Neural progenitor cell (in vitro differentiated cells): Measurements from ENCODE around the gene MATN4. TPM values are rescaled to one million over a fixed set of nuclear protein-coding genes. Genes with fewer than 3 reads are reported as not detected.
A peak's percentile ranks its signal among the peaks of the same experiment; 100 is the strongest.

Experiments used
- DNase-seq: peaks from one replicate; pipeline ENCODE4 v3.0.0-alpha.2; 2016; ENCODE audit warnings: low spot score
- H2AFZ ChIP-seq: fragments of 200-600 bp; sonication (generic); replicated peaks from 2 replicates; pipeline ENCODE4 v1.6.1; 2016; ENCODE audit warnings: antibody characterized with exemption
- H3F3A ChIP-seq: fragments of 200-600 bp; sonication (generic); 2 replicates; pipeline ENCODE4 v1.6.1; 2016; ENCODE audit warnings: antibody characterized with exemption, low read depth
- H3K27ac ChIP-seq: fragments of 200-600 bp; sonication (generic); 2 replicates; pipeline ENCODE4 v1.5.1; 2016; ENCODE audit warnings: mild to moderate bottlenecking
- H3K27me3 ChIP-seq: fragments of 200-600 bp; sonication (generic); 2 replicates; pipeline ENCODE4 v1.6.1; 2016; ENCODE audit warnings: mild to moderate bottlenecking, moderate library complexity
- H3K36me3 ChIP-seq: fragments of 200-600 bp; sonication (generic); 2 replicates; pipeline ENCODE4 v1.5.1; 2016
- H3K4me1 ChIP-seq: fragments of 200-600 bp; sonication (generic); 2 replicates; pipeline ENCODE4 v1.6.1; 2016; ENCODE audit warnings: mixed run types
- H3K4me2 ChIP-seq: fragments of 200-600 bp; sonication (generic); 2 replicates; pipeline ENCODE4 v1.6.1; 2016
- H3K4me3 ChIP-seq: fragments of 200-600 bp; sonication (generic); 2 replicates; pipeline ENCODE4 v1.5.1; 2016
- H3K79me2 ChIP-seq: fragments of 200-600 bp; sonication (generic); 2 replicates; pipeline ENCODE4 v1.6.1; 2016; ENCODE audit warnings: low read depth
- H3K9ac ChIP-seq: fragments of 200-600 bp; sonication (generic); 2 replicates; pipeline ENCODE4 v1.6.1; 2016
- H3K9me3 ChIP-seq: fragments of 200-600 bp; sonication (generic); 2 replicates; pipeline ENCODE4 v1.5.1; 2016; ENCODE audit warnings: low read depth
- H4K20me1 ChIP-seq: fragments of 200-600 bp; sonication (generic); 2 replicates; pipeline ENCODE4 v1.6.1; 2016; ENCODE audit warnings: low read depth
- H3K27ac Mint-ChIP-seq: 3 replicates; pipeline ENCODE4 v1.8.0; 2021; ENCODE audit warnings: mixed read lengths
- H3K27me3 Mint-ChIP-seq: 2 replicates; pipeline ENCODE4 v1.8.0; 2022; ENCODE audit warnings: low read depth, mild to moderate bottlenecking, inconsistent platforms, moderate library complexity, mixed read lengths; ENCODE audit not compliant: insufficient read depth
- H3K36me3 Mint-ChIP-seq: 3 replicates; pipeline ENCODE4 v1.8.0; 2021; ENCODE audit warnings: mixed read lengths
- H3K4me1 Mint-ChIP-seq: 3 replicates; pipeline ENCODE4 v1.8.0; 2021; ENCODE audit warnings: mixed read lengths
- H3K4me3 Mint-ChIP-seq: 3 replicates; pipeline ENCODE4 v1.8.0; 2021; ENCODE audit warnings: mild to moderate bottlenecking, moderate library complexity, mixed read lengths
- H3K9me3 Mint-ChIP-seq: 3 replicates; pipeline ENCODE4 v1.8.0; 2020; ENCODE audit warnings: mixed read lengths
- EZH2 ChIP-seq: fragments of 200-600 bp; sonication (generic); IDR thresholded peaks from 2 replicates; pipeline ENCODE4 v1.6.1; 2017; ENCODE audit warnings: antibody characterized with exemption, mild to moderate bottlenecking, moderate library complexity
- EZH2phosphoT487 ChIP-seq: fragments of 200-600 bp; sonication (generic); IDR thresholded peaks from 2 replicates; pipeline ENCODE4 v1.6.1; 2017; ENCODE audit warnings: antibody characterized with exemption
- total RNA-seq: library from RNA; depleted of rRNA; stranded (reverse); fragments of >200 nt; gene quantifications from 2 replicates; pipeline ENCODE4 v1.2.3, GENCODE V29; 2015; ENCODE audit warnings: low replicate concordance
- TF ChIP-seq, protein P1 (sequence below): fragments of 200-600 bp; sonication (generic); IDR thresholded peaks from 2 replicates; pipeline ENCODE4 v1.5.1; 2017; ENCODE audit warnings: antibody characterized with exemption, mild to moderate bottlenecking

Gene MATN4
- total RNA-seq, 1 donor from 2014 or later, result not detected

DNA sequence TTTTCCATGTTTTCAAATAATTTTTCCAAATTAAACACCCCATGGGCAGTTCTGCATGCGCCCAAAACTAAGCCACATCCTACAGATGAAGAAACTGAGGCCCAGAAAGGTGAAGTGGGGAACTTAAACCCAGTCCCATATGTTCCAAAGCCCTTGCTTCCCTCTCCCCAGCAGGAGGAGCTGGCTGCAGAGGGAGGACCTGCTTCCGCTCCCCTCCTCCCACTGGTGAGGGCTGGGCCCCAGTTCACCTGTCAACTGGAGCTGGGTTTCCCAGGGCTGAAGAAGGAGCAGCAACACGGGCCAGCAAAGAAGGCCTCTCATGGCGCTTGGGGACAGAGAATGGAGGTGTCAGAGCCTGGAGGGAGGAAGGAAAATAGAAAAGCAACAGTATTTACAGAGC lies 2.8 kb downstream of the MATN4 start:
- Histone ChIP-seq H3K4me1 (no peaks in the 10 kb centered on the region), H3K4me3 (no peak overlapping the region), H3K79me2 (no peaks in the 10 kb centered on the region), H2AFZ (no peak overlapping the region), H3K27me3 (peaks cover 8% of the 10 kb centered on the region), H4K20me1 (no peaks in the 10 kb centered on the region), H3K4me2 (no peak overlapping the region), H3K27ac (no peak overlapping the region), H3F3A (no peaks in the 10 kb centered on the region), H3K9me3 (no peaks in the 10 kb centered on the region), H3K36me3 (no peaks in the 10 kb centered on the region), H3K9ac (no peak overlapping the region)
- Mint-ChIP-seq H3K9me3 (peaks cover 3% of the 10 kb centered on the region), H3K27ac (no peak overlapping the region), H3K4me3 (no peak overlapping the region), H3K4me1 (peaks cover 10% of the 10 kb centered on the region), H3K27me3 (peaks cover 12% of the 10 kb centered on the region), H3K36me3 (peaks cover 4% of the 10 kb centered on the region)
- no peak for DNase-seq
- TF ChIP-seq, protein P1, sequence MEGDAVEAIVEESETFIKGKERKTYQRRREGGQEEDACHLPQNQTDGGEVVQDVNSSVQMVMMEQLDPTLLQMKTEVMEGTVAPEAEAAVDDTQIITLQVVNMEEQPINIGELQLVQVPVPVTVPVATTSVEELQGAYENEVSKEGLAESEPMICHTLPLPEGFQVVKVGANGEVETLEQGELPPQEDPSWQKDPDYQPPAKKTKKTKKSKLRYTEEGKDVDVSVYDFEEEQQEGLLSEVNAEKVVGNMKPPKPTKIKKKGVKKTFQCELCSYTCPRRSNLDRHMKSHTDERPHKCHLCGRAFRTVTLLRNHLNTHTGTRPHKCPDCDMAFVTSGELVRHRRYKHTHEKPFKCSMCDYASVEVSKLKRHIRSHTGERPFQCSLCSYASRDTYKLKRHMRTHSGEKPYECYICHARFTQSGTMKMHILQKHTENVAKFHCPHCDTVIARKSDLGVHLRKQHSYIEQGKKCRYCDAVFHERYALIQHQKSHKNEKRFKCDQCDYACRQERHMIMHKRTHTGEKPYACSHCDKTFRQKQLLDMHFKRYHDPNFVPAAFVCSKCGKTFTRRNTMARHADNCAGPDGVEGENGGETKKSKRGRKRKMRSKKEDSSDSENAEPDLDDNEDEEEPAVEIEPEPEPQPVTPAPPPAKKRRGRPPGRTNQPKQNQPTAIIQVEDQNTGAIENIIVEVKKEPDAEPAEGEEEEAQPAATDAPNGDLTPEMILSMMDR, result no peak
- no peak for TF ChIP-seq EZH2
- no peak for TF ChIP-seq EZH2phosphoT487

DNA sequence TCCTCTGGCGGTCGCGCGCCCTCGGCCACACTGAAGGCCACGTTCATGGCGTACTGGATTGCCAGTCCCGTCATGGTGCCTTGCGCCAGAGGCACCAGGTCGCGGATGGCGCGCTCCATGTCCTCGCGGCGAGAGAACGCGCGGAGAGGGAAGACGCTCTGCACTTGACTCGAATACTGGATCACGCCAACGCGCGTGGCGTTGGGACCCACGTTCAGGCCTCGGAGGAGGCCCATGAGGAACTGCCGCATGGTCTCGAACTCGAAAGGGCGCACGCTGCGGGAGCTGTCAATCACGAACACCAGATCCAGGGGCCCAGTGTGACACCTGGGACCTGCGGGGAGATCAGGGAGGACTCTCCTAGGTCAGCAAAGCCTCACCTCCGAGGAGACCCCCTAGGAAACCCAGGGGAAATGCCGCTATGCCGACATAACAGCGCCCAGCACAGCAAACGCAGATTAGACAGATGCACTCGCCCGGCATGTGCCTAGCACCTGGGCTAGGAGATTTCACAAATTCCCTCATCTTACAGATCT lies 3.6 kb downstream of the MATN4 start:
- H3K27ac Mint-ChIP-seq, result no peak overlapping the region
- Histone ChIP-seq H3K27me3 (peaks cover 8% of the 10 kb centered on the region), H3F3A (no peaks in the 10 kb centered on the region), H4K20me1 (no peaks in the 10 kb centered on the region), H3K4me2 (no peak overlapping the region), H3K4me1 (no peaks in the 10 kb centered on the region), H3K9me3 (no peaks in the 10 kb centered on the region), H3K79me2 (no peaks in the 10 kb centered on the region), H3K27ac (no peak overlapping the region), H3K36me3 (no peaks in the 10 kb centered on the region), H3K4me3 (no peak overlapping the region), H3K9ac (no peak overlapping the region), H2AFZ (no peak overlapping the region)
- no peak for TF ChIP-seq EZH2
- TF ChIP-seq, protein P1, result no peak
- DNase-seq, result no peak
- no peak overlapping the region for H3K4me3 Mint-ChIP-seq
- H3K36me3 Mint-ChIP-seq, result peaks cover 4% of the 10 kb centered on the region
- H3K4me1 Mint-ChIP-seq, result peaks cover 10% of the 10 kb centered on the region
- H3K27me3 Mint-ChIP-seq, result peaks cover 12% of the 10 kb centered on the region
- H3K9me3 Mint-ChIP-seq, result peaks cover 3% of the 10 kb centered on the region

DNA sequence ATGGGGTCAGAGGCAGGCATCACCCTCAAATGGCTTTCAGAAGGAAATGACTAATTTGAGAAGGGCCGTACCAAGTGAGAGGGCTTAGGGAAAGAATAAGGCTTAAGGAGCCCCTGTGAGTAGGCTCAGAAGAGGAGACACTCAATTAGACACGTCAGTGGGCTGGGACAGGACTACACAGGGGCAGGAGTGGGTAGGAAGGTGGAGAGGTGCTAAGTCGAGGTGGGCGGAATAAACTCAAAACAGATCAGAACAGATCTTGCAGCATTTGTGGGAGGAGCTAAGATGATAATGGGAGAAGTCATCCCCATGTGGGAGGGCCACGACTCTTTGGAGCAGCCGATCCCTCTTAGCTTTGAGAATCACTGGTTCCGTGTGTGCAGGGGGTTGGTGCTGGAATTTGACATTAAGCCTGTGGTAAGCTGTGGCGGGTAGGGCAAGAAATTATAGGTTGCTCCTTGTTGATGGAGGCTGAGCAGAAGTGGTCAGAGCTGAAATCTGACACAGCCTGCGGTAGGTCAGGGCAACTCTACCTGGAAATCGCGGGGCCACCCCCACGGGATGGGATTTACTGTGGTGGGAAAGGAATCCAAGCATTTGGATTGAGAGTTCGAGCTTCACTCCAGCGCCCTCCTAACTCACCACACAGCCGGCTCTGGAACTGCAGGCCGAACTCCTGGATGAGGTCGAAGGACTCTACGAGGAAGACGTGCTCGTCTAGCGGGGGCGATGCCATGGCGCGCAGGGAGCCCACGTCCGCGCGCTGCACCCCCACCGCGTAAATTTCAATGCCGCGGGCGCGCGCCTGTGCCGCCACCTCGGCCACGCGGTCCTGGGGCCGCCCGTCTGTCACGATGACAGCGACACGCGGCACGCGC lies 4.3 kb downstream of the MATN4 start:
- Mint-ChIP-seq H3K36me3 (peaks cover 4% of the 10 kb centered on the region), H3K4me1 (peaks cover 10% of the 10 kb centered on the region), H3K9me3 (peaks cover 3% of the 10 kb centered on the region), H3K27ac (peak overlapping the region; percentile 16), H3K4me3 (no peak overlapping the region), H3K27me3 (peaks cover 12% of the 10 kb centered on the region)
- no peaks in the 10 kb centered on the region for H4K20me1 ChIP-seq
- TF ChIP-seq EZH2phosphoT487, result no peak
- no peak for TF ChIP-seq EZH2
- TF ChIP-seq, protein P1, result no peak
- peaks cover 8% of the 10 kb centered on the region for H3K27me3 ChIP-seq
- no peaks in the 10 kb centered on the region for H3F3A ChIP-seq
- no peaks in the 10 kb centered on the region for H3K79me2 ChIP-seq
- no peaks in the 10 kb centered on the region for H3K9me3 ChIP-seq
- DNase-seq, result no peak
- H3K36me3 ChIP-seq, result no peaks in the 10 kb centered on the region
- H3K27ac ChIP-seq, result no peak overlapping the region
- no peaks in the 10 kb centered on the region for H3K4me1 ChIP-seq
- no peak overlapping the region for H3K9ac ChIP-seq
- H3K4me3 ChIP-seq, result no peak overlapping the region
- no peak overlapping the region for H2AFZ ChIP-seq
- H3K4me2 ChIP-seq, result no peak overlapping the region
